K562 (cell line): ENCODE measurements around the gene UQCRFS1. TPM values are rescaled to one million over a fixed set of nuclear protein-coding genes. Genes with fewer than 3 reads are reported as not detected.

Experiments used
- CGGBP1 ChIP-seq: fragments of 250-450 bp; sonication (Bioruptor Pico); IDR thresholded peaks from 2 replicates; pipeline ENCODE4 v1.9.0; 2021; ENCODE audit warnings: mild to moderate bottlenecking
- MXD1 ChIP-seq: fragments of 250-450 bp; sonication (Bioruptor Pico); IDR thresholded peaks from 2 replicates; pipeline ENCODE4 v1.8.0; 2021; ENCODE audit warnings: borderline replicate concordance, mild to moderate bottlenecking, moderate library complexity; ENCODE audit not compliant: poor library complexity, severe bottlenecking
- NRF1 ChIP-seq, 2 experiments: fragments of 450-650 bp; IDR thresholded peaks in 1 of 2; conservative IDR thresholded peaks in 1 of 2; 2 replicates each; pipeline ENCODE4 v1.6.1; 2014; ENCODE audit warnings: mild to moderate bottlenecking in 2 of 2
- ZNF398 ChIP-seq: fragments of 250-450 bp; sonication (Bioruptor Pico); IDR thresholded peaks from 2 replicates; pipeline ENCODE4 v1.8.0; 2021; ENCODE audit warnings: moderate library complexity, mild to moderate bottlenecking, inconsistent platforms
- polyA plus RNA-seq, 8 experiments: library from polyadenylated mRNA; depleted of rRNA in 4 of 8; stranded (reverse) in 5 of 8; unstranded in 3 of 8; fragments of >200 nt; fragmentation: Nextera tagmentation in 2 of 8; fragmentation: Illumina TruSeq in 1 of 8; extraction: Ambion mirVana in 2 of 8; extraction: Trizol in 1 of 8; gene quantifications; 2 replicates each; pipeline versions ENCODE4 v1.2.1 to v1.2.3, GENCODE V29; 2011 to 2014; ENCODE audit warnings: inconsistent platforms in 1 of 8, missing spikeins in 1 of 8
- total RNA-seq, 7 experiments: library from RNA; depleted of rRNA in 6 of 7; stranded (reverse); fragments of >200 nt in 6 of 7; fragmentation: Illumina TruSeq in 2 of 7; extraction: Trizol in 2 of 7; gene quantifications; 2 replicates each; pipeline versions ENCODE4 v1.2.1 to v1.2.3, GENCODE V29; 2011 to 2021; ENCODE audit warnings: low replicate concordance in 1 of 7
- TF ChIP-seq, protein P1 (sequence below), 2 experiments: fragments of 150-350 bp in 1 of 2; IDR thresholded peaks; 2 replicates each; pipeline ENCODE4 v1.6.1; 2012 to 2016; ENCODE audit warnings: low read depth in 2 of 2, low read length in 2 of 2, mild to moderate bottlenecking in 1 of 2, moderate library complexity in 1 of 2
- TF ChIP-seq, protein P2 (sequence below): sonication (generic); formaldehyde crosslinking; IDR thresholded peaks from 2 replicates; pipeline ENCODE4 v1.8.0; 2022; ENCODE audit warnings: mild to moderate bottlenecking, missing genetic modification reagents

UQCRFS1 gene
- total and polyA plus RNA-seq, 9 of the 15 experiments (the other 6 are each of a cell fraction or from before 2014, with no cell fraction given): 10.8 to 110 (median 64.7) TPM

GRCh38 chr19:29171525-29171924 lies 41.4 kb downstream of the UQCRFS1 start (continued):
- TF ChIP-seq ZNF398 (no peak), MXD1 (CRISPR knock-in tag) (no peak), NRF1 (conservative IDR thresholded peaks at IDR 0.05 in 1 of 2, IDR thresholded peaks at IDR 0.05 in 1 of 2) (no peak), CGGBP1 (CRISPR knock-in tag) (no peak)
- TF ChIP-seq, protein P1, sequence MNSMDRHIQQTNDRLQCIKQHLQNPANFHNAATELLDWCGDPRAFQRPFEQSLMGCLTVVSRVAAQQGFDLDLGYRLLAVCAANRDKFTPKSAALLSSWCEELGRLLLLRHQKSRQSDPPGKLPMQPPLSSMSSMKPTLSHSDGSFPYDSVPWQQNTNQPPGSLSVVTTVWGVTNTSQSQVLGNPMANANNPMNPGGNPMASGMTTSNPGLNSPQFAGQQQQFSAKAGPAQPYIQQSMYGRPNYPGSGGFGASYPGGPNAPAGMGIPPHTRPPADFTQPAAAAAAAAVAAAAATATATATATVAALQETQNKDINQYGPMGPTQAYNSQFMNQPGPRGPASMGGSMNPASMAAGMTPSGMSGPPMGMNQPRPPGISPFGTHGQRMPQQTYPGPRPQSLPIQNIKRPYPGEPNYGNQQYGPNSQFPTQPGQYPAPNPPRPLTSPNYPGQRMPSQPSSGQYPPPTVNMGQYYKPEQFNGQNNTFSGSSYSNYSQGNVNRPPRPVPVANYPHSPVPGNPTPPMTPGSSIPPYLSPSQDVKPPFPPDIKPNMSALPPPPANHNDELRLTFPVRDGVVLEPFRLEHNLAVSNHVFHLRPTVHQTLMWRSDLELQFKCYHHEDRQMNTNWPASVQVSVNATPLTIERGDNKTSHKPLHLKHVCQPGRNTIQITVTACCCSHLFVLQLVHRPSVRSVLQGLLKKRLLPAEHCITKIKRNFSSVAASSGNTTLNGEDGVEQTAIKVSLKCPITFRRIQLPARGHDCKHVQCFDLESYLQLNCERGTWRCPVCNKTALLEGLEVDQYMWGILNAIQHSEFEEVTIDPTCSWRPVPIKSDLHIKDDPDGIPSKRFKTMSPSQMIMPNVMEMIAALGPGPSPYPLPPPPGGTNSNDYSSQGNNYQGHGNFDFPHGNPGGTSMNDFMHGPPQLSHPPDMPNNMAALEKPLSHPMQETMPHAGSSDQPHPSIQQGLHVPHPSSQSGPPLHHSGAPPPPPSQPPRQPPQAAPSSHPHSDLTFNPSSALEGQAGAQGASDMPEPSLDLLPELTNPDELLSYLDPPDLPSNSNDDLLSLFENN (IDR thresholded peaks at IDR 0.05; ENCODE audit: low read depth in 2 of 2, low read length in 2 of 2): no peak
- TF ChIP-seq, protein P2, sequence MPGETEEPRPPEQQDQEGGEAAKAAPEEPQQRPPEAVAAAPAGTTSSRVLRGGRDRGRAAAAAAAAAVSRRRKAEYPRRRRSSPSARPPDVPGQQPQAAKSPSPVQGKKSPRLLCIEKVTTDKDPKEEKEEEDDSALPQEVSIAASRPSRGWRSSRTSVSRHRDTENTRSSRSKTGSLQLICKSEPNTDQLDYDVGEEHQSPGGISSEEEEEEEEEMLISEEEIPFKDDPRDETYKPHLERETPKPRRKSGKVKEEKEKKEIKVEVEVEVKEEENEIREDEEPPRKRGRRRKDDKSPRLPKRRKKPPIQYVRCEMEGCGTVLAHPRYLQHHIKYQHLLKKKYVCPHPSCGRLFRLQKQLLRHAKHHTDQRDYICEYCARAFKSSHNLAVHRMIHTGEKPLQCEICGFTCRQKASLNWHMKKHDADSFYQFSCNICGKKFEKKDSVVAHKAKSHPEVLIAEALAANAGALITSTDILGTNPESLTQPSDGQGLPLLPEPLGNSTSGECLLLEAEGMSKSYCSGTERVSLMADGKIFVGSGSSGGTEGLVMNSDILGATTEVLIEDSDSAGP (CRISPR knock-in tag): no peak
